Mesangial cell (primary cell): ENCODE results near the gene KBTBD12. TPM values are rescaled to one million over a fixed set of nuclear protein-coding genes. Genes with fewer than 3 reads are reported as not detected.

Experiments
- total RNA-seq: library from RNA; depleted of rRNA; stranded (reverse); fragments of >200 nt; gene quantifications from 2 replicates; pipeline ENCODE4 v1.2.3, GENCODE V29; 2015

Gene KBTBD12
- total RNA-seq: 0.16 TPM in 1 of 2 replicates, not detected in the other

GRCh38 chr3:127915115-127915936 is at the start of gene KBTBD12:
Gene KBTBD12 (plus strand): TSS chr3:127915232. CDS start chr3:127923062, 7,830 bp downstream.

Other genes with a start within 250 kb of the KBTBD12 start
- 4.4 and 36.8 TPM in 2 replicates for gene ABTB1, start 242.3 kb upstream of the KBTBD12 start, total RNA-seq
- gene MGLL, start 92.7 kb upstream of the KBTBD12 start, total RNA-seq: 46.1 and 102 TPM in 2 replicates
- 218 and 291 TPM in 2 replicates for gene SEC61A1, start 137.2 kb downstream of the KBTBD12 start, total RNA-seq
- gene RUVBL1, start 208.6 kb downstream of the KBTBD12 start, total RNA-seq: 36.9 and 79.0 TPM in 2 replicates
- gene EEFSEC, start 238.2 kb downstream of the KBTBD12 start, total RNA-seq: 17.2 and 24.8 TPM in 2 replicates